Fibroblast of skin of right quadriceps (primary cell): ENCODE results near the gene DYNLRB2.

Experiments
- DNase-seq: peaks from one replicate; pipeline ENCODE4 v3.0.0-alpha.2; 2013

DYNLRB2 gene

DNA sequence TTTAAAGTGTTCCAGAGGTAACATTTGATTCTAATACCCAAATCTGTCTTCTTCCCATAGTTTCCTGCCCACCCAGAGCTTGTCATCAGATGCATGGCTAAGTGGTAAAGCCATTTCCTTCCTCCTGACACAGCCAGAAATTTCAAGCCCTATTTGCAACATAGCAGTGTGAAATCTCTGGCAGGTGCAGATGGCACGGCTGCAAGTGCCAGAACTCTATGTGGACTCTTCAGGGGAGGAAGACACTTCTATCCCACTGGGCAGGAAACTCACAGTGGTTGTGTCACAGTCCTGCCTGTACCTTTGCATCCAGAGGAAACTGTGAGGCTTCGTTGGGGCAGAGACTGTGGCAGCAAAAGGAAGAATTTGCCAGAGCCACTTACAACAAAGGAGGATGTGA is 13.2 kb downstream of the DYNLRB2 start:
- DNase-seq: no peak

DNA sequence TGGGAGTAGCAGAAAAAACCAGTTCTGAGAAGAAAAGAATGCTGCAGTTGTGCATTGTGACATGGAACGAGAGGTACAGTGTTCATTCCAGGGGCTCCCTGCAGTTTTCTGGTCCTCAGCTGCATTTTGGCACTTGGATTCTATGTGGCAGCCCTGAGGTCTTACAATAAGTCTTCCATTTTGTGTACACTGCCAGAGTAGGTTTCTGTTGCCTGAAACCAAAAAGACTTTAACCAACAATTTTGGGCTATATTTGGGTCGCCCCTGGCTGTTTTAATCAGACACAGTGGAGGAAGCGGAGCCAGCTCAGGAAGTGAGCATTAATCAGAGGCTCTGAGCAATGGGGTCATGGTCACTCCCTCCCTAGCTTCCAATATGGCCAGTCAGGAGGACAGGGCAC is 15.7 kb downstream of the DYNLRB2 start:
- DNase-seq: no peak

DNA sequence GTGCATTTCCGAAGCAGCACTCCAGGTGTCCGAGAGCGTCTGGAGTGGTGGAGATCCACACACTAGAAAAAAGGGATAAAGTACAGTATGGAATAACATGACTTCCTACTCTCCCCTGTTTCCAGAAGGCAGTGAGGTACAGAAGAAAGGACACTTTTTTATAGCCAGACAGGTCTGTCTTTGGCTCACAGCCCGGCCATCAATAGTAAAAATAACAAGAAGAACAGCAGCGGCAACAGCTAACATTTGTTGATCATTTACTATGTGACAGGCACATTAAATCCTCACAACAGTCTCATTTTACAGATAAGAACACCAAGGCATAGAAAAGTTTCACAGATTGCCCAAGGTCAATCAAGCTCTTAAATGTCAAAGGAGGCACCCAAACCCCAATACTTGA is 16.2 kb downstream of the DYNLRB2 start:
- DNase-seq: no peak

DNA sequence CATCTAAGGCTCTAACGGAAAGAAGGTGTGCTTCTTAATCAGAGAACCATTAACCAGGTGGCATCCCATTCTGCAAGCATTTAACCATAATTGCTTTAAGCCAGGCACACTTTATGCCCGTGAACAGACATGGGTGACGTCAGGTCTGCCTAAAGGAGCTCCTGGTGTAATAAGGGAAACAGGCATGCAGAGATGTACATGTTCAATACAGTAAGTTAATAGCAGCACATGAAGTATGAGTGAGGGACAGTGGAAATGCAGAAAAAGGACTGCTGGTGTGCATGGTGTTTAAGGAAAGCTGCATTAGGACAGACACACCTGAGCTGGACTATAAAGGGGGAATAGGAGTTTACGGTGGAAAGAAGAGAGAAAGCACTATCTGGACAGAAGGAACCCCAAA is 18.6 kb downstream of the DYNLRB2 start:
- DNase-seq: no peak

DNA sequence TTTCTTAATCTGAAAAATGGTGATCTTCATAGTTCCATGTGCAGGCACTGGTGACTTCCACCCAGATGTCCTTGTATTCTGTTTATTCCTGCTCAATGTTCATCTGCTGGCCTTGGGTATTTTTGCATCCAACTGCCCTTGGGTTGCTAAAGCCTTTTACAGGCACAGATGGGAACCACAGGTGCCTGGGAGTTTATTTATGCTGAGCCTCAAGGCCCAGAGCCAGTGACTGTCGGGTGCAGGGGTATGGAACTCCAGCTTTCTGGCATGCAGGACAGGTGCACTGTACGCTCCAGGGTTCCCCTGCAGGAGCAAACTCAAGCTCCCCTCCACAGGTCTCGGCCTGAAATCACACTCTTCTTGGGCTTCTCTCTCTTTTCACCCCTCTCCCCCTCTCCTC is 22.3 kb downstream of the DYNLRB2 start:
- DNase-seq: no peak

DNA sequence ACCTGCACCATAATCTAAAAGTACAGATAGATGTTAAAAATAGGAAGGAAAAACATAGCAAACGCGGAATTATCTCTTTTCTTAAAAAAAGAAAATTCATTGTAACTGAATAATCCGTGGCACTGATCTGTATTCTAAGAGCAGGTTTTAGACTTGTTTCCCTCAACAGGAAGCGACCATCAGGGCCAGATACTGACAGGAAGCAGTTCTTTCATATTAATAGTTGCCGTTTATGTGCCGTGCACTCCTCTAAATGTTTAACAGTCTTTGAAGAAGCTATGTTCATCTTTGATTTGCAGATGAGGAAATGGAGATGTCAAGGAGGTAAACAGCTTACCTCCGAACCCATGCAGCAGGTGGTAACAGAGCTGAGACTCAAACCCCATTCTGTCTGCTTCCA is 23.6 kb downstream of the DYNLRB2 start:
- no peak for DNase-seq

DNA sequence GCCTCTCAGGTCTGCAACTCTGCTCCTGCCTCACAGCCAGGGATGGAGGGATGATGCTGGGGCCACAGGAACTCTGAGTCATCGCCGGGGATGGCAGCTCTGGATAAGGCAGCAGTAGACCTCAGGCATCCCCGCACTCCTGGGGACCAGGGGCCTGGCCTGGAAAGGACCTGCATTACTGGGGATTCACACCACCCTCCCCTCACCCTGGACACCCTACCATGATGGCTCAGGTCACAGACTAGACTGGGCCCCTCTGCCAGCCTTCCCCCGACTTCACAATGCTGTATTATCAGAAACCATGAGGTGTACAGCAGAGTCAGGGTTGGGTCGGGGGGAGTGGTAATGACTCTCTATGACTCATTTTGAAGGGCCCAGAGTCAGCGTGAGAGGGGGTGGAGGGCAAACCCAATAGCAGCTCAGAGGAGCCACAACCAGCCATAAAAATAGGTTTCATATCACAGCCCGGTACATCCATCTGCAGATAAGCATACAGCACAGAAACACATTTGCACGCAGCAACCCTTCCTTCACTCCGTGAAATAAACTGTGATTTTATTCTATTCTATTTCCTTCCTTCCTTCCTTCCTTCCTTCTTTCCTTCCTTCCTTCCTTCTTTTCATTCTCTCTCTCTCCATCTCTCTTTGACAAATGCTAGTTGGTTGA is 28.8 kb downstream of the DYNLRB2 start:
- peak; percentile 80 for DNase-seq

DNA sequence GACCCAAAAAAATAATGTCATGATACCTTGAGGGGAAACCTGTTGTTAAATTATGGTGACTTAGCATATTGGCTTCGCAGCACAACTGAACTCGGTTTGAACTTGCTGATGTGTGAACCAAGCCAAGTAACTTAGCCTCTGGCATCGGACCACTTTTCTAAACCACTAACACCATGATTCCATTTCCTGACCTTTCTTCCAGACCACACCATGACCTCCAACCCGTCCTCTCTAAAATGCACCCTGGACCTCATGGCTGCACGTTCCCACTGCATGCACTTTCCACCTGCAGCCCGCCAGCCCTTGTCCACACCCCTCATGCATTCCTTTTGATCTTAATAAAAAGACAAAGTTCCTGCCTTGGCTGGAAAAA is 29.3 kb downstream of the DYNLRB2 start:
- DNase-seq: peak; percentile 16

DNA sequence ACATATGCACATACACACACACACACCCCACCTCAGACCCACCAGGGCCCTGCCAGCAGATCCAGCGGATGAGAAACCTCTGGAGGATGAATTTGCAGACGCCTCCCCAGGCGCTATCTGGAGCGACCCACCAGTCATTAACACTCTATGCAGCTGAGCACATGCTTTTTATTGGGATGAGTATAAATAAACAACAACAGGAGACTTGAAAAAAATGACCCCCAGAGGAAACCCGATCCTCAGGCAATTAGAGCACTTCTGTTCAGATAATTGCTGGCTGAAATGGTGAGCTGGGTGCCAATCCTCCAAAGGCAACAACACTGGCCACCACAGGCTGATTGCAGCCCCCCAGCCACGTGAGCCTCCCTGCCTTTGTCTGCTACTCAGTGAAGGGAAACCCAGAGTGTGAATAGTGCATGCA is 32.9 kb downstream of the DYNLRB2 start:
- no peak for DNase-seq

DNA sequence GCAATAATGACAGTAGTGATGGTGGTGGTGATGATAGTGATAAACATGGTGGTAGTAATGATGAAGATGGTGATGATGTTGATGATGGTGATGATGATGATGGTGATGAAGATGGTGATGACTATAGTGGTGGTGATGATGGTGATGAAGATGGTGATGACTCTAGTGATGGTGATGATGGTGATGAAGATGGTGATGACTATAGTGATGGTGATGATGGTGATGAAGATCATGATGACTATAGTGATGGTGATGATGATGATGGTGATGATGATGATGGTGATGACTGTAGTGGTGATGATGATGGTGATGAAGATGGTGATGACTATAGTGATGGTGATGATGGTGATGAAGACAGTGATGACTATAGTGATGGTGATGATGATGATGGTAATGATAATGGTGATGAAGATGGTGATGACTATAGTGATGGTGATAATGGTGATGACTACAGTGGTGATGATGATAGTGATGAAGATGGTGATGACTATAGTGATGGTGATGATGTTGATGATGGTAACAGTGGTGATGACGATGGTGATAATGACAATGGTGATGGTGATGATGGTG is 35.6 kb downstream of the DYNLRB2 start:
- no peak for DNase-seq

DNA sequence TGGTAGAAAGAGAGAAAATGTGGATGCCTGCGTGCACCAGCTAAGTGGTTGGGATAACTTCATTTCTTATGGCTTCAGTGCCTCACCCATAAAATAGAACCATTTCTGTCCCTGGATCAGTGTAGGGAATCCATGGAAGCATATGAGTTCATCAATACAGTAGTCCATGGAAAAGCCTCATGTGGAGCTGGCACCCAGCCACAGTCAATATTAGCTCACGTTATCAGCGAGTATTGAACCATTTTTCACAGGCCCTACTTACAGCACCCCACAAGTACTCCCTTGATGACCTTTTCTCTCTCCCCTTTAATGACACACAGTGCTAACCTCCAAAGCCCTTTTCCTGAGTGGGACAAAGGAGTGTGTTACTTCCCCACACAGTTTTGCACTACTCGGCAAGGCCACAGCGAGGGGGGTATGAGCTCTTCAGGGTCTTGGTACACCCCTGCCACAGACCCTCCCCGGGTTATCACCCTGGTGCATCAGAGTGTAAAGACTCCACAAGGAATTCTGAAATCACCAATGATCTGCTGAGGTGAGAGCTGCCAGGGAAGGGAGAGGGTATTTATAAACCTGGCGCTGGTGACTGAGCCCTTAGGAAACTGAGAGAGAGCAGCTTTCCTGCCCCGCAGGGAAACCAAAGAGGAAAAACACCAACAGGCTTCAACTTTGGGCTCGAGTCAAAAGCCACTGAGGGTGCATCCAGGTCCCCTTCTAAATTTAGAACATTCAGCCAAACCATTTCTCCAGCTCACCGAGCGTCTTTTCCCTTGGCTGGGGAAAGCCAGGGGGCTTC is 36.9 kb downstream of the DYNLRB2 start:
- no peak for DNase-seq

DNA sequence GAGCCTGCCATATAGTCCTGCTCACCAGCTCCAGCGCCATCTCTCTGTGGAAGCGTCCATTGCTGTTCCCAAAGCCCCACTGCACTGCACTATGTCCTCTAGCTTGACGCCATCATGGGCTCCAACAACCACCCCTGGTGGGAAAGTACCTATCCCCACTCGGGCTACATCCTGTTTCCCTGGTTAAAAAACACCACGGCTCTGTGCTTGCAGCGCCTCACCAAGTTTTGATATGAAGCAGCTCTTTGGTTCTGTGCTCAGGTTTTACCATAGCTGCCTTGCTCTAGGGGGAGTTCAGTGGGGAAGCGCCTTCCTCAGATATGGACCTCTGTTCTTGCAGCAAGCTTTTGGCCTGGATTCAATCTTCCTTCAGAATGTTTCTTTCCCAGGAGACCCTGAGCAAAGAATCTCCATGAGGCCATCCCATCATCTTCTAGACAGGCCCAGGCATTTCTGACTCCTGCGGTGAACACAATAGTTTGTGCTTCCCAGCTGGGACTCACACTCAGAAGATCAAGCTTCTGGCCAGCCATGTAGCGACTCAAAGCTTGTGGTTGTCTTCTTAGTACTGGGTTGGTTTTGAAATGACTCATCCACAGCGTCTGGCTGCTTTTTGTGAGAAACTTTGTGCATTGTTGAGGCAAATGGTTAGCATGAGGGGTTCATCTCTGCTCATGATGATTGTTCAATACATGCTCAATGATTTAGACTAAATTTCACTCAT is 39.5 kb downstream of the DYNLRB2 start:
- DNase-seq: peak; percentile 78

DNA sequence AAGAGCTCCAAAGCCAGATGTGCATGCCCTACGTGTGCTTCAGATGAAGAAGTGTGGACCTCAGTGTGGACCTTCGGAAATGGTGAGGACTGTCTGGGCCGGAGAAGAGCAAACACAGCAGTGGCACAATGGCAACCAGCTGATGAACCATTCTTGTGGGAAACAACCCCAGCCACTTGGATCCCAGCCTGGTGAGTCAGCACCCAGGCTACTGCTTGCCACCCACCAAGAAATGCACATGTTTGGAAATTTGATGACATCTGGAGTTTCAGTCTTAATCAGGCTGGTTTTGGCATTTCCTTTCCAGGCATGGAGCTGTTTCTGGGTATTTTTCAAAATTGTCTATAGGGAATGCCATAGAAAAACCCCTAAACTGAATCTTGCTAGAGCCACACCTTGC is 42.7 kb downstream of the DYNLRB2 start:
- peak; percentile 78 for DNase-seq

DNA sequence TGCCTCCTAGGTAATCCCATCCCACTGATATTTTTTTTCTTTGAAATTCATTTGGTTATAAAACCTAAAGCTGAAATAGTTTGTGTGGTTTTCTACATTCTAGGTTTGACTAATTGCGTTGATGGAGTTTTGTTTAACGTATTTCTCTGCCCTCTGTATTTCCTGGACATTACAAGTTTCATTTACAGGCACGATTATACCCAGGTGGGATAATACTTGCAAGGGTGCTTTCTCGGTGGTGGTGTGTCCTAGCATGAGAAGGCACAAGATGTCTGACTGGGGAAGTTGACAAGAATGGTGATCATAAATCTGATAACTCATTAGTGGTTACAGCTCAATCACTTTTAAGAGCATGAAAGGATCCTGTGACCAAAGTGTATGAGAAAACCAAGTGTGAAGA is 45.0 kb downstream of the DYNLRB2 start:
- DNase-seq: no peak

DNA sequence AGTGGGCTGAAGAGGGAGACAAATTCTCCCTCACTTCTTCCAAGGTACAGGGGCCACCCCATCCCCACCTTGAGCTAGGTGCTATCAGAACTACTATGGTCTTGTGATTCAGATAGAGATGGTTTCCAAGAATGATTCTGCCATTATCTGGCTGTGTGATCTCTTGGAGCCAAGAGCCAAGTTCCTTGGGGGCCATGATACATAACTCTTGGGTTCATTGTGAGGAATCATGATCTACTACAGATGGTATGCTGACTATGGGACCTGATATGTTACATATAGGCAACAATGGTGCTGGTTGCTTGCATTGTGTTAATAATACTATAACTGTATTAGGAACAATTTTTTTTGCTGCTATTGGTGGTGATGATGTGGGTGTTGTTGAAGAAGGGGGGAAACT is 45.7 kb downstream of the DYNLRB2 start:
- DNase-seq: peak; percentile 15

DNA sequence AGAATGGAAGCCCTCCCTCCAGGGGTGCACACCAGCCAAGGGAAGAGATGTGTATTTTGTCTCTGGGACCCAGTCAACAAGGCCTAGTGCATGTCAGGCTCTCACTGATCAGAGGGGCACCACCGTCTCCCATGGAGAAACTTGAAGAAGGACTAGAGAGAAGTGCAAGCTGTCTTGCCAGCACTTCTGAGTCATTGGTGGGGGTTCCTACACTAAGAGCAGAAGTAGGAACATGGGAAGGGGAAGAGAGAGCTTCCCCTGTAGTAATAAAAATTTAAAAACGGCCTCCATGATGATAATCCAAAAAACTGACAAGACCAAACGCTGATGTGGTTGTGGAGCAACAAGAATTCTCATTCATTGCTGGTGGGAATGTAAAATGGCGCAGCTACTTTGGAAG is 46.3 kb downstream of the DYNLRB2 start:
- DNase-seq: no peak

DNA sequence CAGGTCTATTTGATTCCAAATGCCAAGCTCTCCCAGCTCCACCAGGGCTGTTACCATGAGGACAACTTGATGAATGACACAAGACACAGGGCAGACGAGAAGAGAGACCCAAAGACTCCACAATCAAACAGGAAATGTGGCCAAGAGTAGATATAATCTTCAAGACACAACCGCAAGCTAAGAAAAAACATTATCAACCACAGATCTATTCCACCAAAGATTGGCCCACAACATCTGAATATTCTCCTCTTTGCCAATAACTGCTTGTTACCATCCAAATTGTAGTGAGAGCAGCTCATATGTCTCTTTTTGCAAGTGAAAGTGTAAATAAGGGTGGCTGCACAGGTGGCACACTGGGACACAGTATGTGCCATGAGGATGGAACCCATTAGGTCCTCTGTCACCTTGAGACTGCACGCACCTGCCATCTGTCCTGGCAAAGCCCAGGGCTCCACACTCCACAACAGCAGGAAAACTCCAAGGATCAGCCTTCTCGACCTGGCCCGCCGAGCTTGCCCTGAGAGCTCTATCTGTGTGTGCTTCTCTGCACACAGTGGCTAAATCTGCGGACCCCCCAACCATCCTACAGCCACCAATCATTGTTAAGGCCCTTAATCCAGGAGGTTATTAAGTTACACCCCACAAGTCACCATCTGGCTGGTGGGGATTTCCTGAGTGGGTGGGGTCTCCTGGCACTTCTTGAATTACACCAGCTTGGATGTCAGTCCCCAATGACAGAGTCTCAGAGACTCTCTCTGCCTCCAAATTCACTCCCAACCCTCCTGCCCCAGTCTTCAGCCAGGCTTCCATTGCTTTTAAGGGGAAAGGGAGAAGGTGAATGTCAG is 50.5 kb downstream of the DYNLRB2 start:
- DNase-seq: no peak

DNA sequence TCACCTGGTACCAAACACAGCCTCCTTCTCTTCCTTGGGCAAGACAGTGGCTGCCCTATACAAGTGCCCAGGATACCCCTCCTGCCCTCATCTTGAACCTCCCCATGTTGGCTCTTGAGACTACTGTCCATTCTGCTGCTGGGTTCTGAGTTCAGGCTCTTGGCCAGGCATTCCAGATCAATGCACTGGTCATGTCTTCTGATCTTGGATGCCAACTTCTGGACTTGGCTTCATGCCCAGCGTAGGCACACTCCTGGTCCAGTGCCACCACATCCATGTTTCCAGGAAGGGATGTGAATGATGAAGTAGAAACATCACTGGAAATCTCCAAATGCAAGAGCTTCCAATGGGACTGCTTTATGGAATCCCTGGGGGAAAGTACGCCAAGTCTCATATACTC is 51.5 kb downstream of the DYNLRB2 start:
- no peak for DNase-seq

DNA sequence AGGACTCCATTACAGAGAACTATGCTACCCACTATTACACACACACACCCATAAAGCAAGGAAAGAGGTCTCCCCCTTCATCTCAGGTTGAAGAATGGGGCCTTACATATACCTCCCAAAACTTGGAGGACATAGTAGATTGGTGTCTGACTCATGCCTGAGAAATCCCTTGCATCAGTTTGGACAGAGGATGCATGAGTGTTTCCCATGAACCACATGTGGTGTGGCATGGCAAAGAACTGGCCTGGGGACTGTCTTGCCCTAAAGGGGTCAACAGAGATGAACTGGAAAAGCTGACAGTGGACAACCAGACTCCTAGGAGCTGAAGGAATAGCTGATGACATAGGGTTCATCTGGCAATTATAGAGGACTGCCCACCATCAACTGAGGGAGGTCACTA is 54.0 kb downstream of the DYNLRB2 start:
- peak; percentile 20 for DNase-seq

DNA sequence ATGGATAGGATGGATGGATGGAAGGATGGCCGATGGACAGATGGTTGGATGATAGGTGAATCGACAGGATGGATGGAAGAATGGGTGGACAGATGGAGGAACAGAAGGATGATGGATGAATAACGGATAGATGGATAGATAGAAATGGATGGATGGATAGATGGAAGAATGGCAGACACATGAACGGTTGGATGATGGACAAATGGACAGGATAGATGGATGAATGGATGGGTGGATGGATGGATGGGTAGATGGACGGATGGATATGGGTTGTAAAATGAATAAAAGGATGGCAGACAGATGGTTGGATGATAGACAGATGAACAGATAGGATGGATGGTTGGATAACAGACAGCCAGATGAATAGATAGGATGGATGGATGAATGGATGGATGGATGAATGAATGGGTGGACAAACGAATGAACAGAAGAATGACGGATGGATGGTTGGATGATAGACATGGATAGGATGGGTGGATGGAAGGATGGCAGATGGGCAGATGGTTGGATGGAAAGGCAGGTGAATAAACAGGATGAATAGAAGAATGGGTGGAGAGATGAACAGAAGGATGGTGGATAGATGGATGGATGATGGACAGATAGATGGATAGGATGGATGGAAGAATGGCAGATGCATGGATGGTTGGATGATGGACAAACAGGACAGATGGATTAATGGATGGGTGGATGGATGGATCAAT is 55.9 kb downstream of the DYNLRB2 start:
- no peak for DNase-seq

DNA sequence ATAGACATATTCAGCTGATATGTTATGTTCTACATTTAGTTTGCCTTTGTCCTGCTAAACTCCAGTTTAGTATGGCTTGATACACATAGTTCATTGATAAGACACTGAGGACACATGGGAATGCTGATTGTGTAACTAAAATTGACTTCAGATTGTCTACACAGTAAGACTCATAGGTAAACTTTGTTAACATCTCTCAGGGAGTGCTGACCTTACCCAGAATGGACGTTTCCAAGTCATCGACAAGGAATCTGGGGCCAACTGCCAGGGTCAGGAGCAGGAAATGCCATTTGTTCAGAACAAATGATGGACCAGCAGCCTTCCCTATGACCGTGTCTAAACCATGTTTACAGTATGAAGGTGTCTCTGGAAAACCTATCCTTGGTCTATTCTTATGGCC is 58.7 kb downstream of the DYNLRB2 start:
- DNase-seq: peak; percentile 25
